ENCODE measurements around the gene PPP1R12C.

PPP1R12C gene

DNA sequence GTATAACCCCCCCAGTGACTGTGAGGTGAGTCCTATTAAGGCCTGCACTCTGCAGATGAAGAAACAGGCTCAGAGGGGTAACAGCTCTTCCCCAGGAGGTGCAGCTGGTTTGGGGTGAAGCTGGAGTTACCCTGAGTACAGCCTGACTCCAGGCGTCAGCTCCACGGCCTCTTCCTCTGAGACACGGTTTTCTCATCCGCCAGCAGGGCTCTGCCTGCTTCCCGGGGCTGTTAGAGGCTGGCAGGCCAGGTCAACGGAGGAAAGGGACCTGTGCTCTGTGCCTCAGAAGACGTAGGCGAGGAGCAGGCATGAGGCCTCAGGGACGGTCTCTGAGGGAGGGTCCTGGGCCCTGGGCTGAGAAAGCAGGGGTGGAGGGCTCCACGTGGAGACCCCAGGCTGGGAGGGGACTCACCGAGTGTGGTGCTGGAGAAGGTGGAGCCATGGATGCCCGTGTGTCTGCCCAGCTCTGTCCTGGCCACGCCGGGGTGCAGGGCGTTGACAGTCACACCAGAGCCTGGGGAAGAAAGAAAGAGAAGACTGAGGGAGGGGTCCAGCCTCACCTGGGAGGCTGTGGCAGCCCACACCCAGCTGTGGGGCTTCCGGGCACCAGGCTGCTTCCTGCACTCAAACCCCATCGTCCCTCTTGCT lies 70.3 kb downstream of the PPP1R12C start:
- TF ChIP-seq, protein P1, sequence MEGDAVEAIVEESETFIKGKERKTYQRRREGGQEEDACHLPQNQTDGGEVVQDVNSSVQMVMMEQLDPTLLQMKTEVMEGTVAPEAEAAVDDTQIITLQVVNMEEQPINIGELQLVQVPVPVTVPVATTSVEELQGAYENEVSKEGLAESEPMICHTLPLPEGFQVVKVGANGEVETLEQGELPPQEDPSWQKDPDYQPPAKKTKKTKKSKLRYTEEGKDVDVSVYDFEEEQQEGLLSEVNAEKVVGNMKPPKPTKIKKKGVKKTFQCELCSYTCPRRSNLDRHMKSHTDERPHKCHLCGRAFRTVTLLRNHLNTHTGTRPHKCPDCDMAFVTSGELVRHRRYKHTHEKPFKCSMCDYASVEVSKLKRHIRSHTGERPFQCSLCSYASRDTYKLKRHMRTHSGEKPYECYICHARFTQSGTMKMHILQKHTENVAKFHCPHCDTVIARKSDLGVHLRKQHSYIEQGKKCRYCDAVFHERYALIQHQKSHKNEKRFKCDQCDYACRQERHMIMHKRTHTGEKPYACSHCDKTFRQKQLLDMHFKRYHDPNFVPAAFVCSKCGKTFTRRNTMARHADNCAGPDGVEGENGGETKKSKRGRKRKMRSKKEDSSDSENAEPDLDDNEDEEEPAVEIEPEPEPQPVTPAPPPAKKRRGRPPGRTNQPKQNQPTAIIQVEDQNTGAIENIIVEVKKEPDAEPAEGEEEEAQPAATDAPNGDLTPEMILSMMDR (IDR thresholded peaks at IDR 0.05; ENCODE audit: low read length, missing control alignments): no peak
- no peak for DNase-seq (ENCODE audit: low read depth)
- no peak overlapping the region for H3K4me3 ChIP-seq (replicated peaks; ENCODE audit: low read depth, low read length)

DNA sequence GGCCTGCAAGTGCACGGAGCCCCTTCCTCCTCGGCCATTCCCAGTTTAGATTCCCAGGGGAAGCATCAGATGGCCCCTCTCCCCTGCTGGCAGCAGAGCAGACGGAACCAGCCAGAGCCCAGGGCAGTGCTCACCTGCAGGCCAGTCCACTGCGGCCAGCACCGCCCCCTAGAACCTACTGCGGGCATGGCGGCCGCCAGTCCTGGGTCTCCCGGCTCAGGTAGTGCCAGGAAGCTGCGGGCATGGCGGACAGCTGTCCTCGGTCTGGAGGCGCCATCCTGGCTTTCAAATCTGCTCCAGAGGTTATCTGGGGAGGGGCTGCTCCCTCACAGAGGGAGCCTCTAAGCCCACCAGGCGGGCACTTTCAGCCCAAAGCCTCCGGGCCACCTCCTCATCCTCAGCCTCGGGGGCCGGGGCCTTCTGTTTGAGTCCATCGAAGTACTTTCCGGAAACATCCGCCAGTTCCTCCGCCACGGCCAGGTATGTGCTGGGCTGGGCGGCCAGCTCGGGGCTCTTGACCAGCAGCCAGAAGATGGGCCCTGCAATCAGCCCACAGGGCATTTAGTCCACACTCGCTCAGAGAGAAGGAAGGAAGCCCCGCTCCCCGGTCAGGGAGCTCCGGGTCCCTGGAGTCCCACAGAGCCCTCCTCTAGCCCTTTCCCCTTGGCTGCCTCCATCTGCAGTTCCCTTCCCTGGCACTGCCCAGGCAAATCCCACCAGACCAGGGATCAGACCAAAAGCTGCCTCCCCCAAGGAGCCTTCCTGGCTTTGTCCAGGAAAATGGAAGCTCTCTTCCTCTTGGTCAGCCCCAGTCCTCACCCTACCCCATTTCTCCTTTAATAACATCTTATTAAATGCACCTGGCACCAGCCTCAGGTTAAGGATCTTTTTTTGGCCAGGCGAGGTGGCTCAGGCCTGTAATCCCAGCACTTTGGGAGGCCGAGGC lies 72.4 kb downstream of the PPP1R12C start:
- no peak overlapping the region for H3K4me3 ChIP-seq (replicated peaks; ENCODE audit: low read depth, low read length)
- TF ChIP-seq, protein P1 (IDR thresholded peaks at IDR 0.05; ENCODE audit: low read length, missing control alignments): no peak
- no peak for DNase-seq (ENCODE audit: low read depth)

GRCh38 chr19:55044286-55044685 lies 73.2 kb downstream of the PPP1R12C start:
- no peak for DNase-seq (ENCODE audit: low read depth)
- TF ChIP-seq, protein P1 (IDR thresholded peaks at IDR 0.05; ENCODE audit: low read length, missing control alignments): no peak
- H3K4me3 ChIP-seq (replicated peaks; ENCODE audit: low read depth, low read length): no peak overlapping the region

GRCh38 chr19:55042688-55043087 lies 74.7 kb downstream of the PPP1R12C start:
- TF ChIP-seq, protein P1 (IDR thresholded peaks at IDR 0.05; ENCODE audit: low read length, missing control alignments): no peak
- no peak for DNase-seq (ENCODE audit: low read depth)
- no peak overlapping the region for H3K4me3 ChIP-seq (replicated peaks; ENCODE audit: low read depth, low read length)

GRCh38 chr19:55042344-55042678 lies 75.1 kb downstream of the PPP1R12C start:
- no peak for DNase-seq (ENCODE audit: low read depth)
- no peak overlapping the region for H3K4me3 ChIP-seq (replicated peaks; ENCODE audit: low read depth, low read length)
- TF ChIP-seq, protein P1 (IDR thresholded peaks at IDR 0.05; ENCODE audit: low read length, missing control alignments): no peak

- no peak for DNase-seq (ENCODE audit: low read depth)
- TF ChIP-seq, protein P1 (IDR thresholded peaks at IDR 0.05; ENCODE audit: low read length, missing control alignments): no peak
- no peak overlapping the region for H3K4me3 ChIP-seq (replicated peaks; ENCODE audit: low read depth, low read length)
These were observed 75.7 kb downstream of the PPP1R12C start for GRCh38 chr19:55041627-55042343.
